SU-DHL-6 (cell line): ENCODE data around the gene ORAI1.

Experiments used
- CTCF ChIP-seq: fragments of 200-600 bp; sonication (generic); IDR thresholded peaks from one replicate; pipeline ENCODE4 v1.5.1; 2017; ENCODE audit warnings: antibody characterized with exemption, mild to moderate bottlenecking, low read length, moderate library complexity; ENCODE audit not compliant: insufficient read depth, poor library complexity, severe bottlenecking
- EZH2phosphoT487 ChIP-seq: fragments of 200-600 bp; sonication (generic), shearing (Covaris generic); conservative IDR thresholded peaks from 2 replicates; pipeline ENCODE4 v1.6.1; 2018; ENCODE audit warnings: mild to moderate bottlenecking, antibody characterized with exemption, low read length, moderate library complexity, mixed read lengths

- no peak for TF ChIP-seq EZH2phosphoT487
- TF ChIP-seq CTCF: no peak
These were observed 34.0 kb upstream of the ORAI1 start for GRCh38 chr12:121592320-121592719.
